Stomach (tissue), 9 donors: ENCODE results near the gene CCNJL. TPM values are rescaled to one million over a fixed set of nuclear protein-coding genes. Genes with fewer than 3 reads are reported as not detected.
A peak's percentile ranks its signal among the peaks of the same experiment; 100 is the strongest.

Experiments used
- DNase-seq, 2 donors: peaks; one replicate each; pipeline versions ENCODE4 v3.0.0 to v3.0.0-alpha.2; 2013 to 2019
- H3K27ac ChIP-seq, 5 donors: fragments of 200-600 bp in 4 of 5; sonication (generic) in 4 of 5; one replicate each; pipeline ENCODE4 v1.5.1; 2013 to 2019; ENCODE audit warnings: mild to moderate bottlenecking in 1 of 5, moderate library complexity in 1 of 5
- H3K27me3 ChIP-seq, 3 donors: fragments of 200-600 bp; sonication (generic); one replicate each; pipeline ENCODE4 v1.5.1; 2017 to 2019; ENCODE audit warnings: mixed run types in 1 of 3
- H3K36me3 ChIP-seq, 4 donors: fragments of 200-600 bp; sonication (generic); 1 replicate in 3 of 4; 2 replicates in 1 of 4; pipeline ENCODE4 v1.5.1; 2016 to 2019
- H3K4me1 ChIP-seq, 4 donors: fragments of 200-600 bp; sonication (generic); one replicate each; pipeline ENCODE4 v1.5.1; 2016 to 2019
- H3K4me3 ChIP-seq, 4 donors: fragments of 200-600 bp; sonication (generic) in 3 of 4; one replicate each; pipeline ENCODE4 v1.5.1; 2016 to 2019; ENCODE audit warnings: mild to moderate bottlenecking in 1 of 4
- H3K9me3 ChIP-seq, 4 donors: fragments of 200-600 bp; sonication (generic); one replicate each; pipeline ENCODE4 v1.5.1; 2016 to 2019
- CTCF ChIP-seq, 7 experiments: fragments of 450-650 bp in 4 of 7; fragments of 200-600 bp in 3 of 7; sonication (generic) in 3 of 7; IDR thresholded peaks; one replicate each; pipeline ENCODE4 v1.5.1; 2016 to 2019; ENCODE audit warnings: antibody characterized with exemption in 7 of 7, control low read depth in 2 of 7, mild to moderate bottlenecking in 1 of 7
- EP300 ChIP-seq: sonication (generic); formaldehyde crosslinking; IDR thresholded peaks from one replicate; pipeline ENCODE4 v1.6.1; 2017; ENCODE audit warnings: antibody characterized with exemption
- POLR2A ChIP-seq, 4 donors: fragments of 450-650 bp; IDR thresholded peaks; one replicate each; pipeline ENCODE4 v1.6.1; 2016; ENCODE audit warnings: antibody characterized with exemption in 4 of 4, control low read depth in 2 of 4, mild to moderate bottlenecking in 1 of 4, moderate library complexity in 1 of 4
- POLR2AphosphoS5 ChIP-seq, 3 donors: sonication (generic); formaldehyde crosslinking; IDR thresholded peaks; one replicate each; pipeline ENCODE4 v1.6.1; 2016; ENCODE audit warnings: antibody characterized with exemption in 3 of 3
- WGBS, 5 donors: extraction: QIAGEN DNeasy Blood & Tissue Kit in 3 of 5; methylation state at CpG; one replicate each; pipeline versions ENCODE4 v1.1.5 to v1.1.7; 2013 to 2018; 5-methylcytosine and 5-hydroxymethylcytosine counted together
- intact Hi-C: fragments of 100-400 bp; cut with DNase I; formaldehyde crosslinking; loops from one replicate; pipeline ENCODE4 v1.15.1; 2023; ENCODE audit warnings: low total_unique reads
- polyA plus RNA-seq, 3 donors: library from polyadenylated mRNA; stranded (reverse); fragments of 200-250 nt; gene quantifications; one replicate each; pipeline ENCODE4 v1.2.3, GENCODE V29; 2013
- total RNA-seq, 5 donors: library from RNA; depleted of rRNA; stranded (reverse); fragments of >200 nt; gene quantifications; one replicate each; pipeline versions ENCODE4 v1.1.0 to v1.2.3, GENCODE V29; 2014 to 2016
- donor health status: healthy with polysubstance abuse.
- donor health status: Bipolar disorder and iron deficiency.
- donor health status: healthy.

CCNJL gene
- total and polyA plus RNA-seq, 8 donors, result 1.4 to 104 (median 3.5) TPM

- Histone ChIP-seq H3K4me3 (no peak overlapping the region), H3K27me3 (peaks cover 0 to 5% (median 0%) of the 10 kb centered on the region in 3 donors), H3K36me3 (peaks cover 0 to 5% (median 0%) of the 10 kb centered on the region in 4 donors), H3K27ac (no peak overlapping the region), H3K9me3 (no peaks in the 10 kb centered on the region), H3K4me1 (peaks cover 0 to 5% (median 2%) of the 10 kb centered on the region in 4 donors)
- TF ChIP-seq CTCF (IDR thresholded peaks at IDR 0.05) (no peak), EP300 (no peak), POLR2A (IDR thresholded peaks at IDR 0.05) (no peak), POLR2AphosphoS5 (IDR thresholded peaks at IDR 0.05) (no peak)
- no peak for DNase-seq
- 90 to 95% (median 92%) methylated on average over 9 to 10 of the region's 10 CpGs for WGBS, 5 donors
- intact Hi-C loops, result no loop called here
Measured at GRCh38 chr5:160305319-160305718, 7.0 kb downstream of the CCNJL start.

GRCh38 chr5:160303690-160304089, 8.7 kb downstream of the CCNJL start:
- peaks cover 0 to 5% (median 2%) of the 10 kb centered on the region in 4 donors for H3K4me1 ChIP-seq
- H3K4me3 ChIP-seq, result no peak overlapping the region
- H3K27ac ChIP-seq, result no peak overlapping the region
- TF ChIP-seq CTCF (IDR thresholded peaks at IDR 0.05), result no peak
- TF ChIP-seq POLR2A (IDR thresholded peaks at IDR 0.05), result no peak
- no peak for TF ChIP-seq POLR2AphosphoS5 (IDR thresholded peaks at IDR 0.05)
- TF ChIP-seq EP300, result no peak
- peaks cover 0 to 5% (median 0%) of the 10 kb centered on the region in 4 donors for H3K36me3 ChIP-seq
- no peak for DNase-seq
- intact Hi-C loops, result no loop called here
- no peaks in the 10 kb centered on the region for H3K27me3 ChIP-seq
- WGBS, 5 donors, result 47 to 66% (median 54%) methylated on average over 3 of the region's 3 CpGs
- H3K9me3 ChIP-seq, result no peaks in the 10 kb centered on the region

- intact Hi-C loops, result no loop called here
- no peaks in the 10 kb centered on the region for H3K36me3 ChIP-seq
- peak overlapping the region in 1 of 5 donors; percentile 6 for H3K27ac ChIP-seq
- DNase-seq, result peak in 1 of 2 donors; percentile 20
- no peak for TF ChIP-seq CTCF (IDR thresholded peaks at IDR 0.05)
- no peak for TF ChIP-seq POLR2A (IDR thresholded peaks at IDR 0.05)
- no peak for TF ChIP-seq POLR2AphosphoS5 (IDR thresholded peaks at IDR 0.05)
- no peak for TF ChIP-seq EP300
- no peaks in the 10 kb centered on the region for H3K27me3 ChIP-seq
- 91 to 96% (median 95%) methylated on average over 10 of the region's 10 CpGs for WGBS, 5 donors
- H3K4me1 ChIP-seq, result no peaks in the 10 kb centered on the region
- H3K9me3 ChIP-seq, result no peaks in the 10 kb centered on the region
- H3K4me3 ChIP-seq, result no peak overlapping the region
Measured at GRCh38 chr5:160298189-160298588, 14.2 kb downstream of the CCNJL start.

- TF ChIP-seq CTCF (IDR thresholded peaks at IDR 0.05), result no peak
- no peak for TF ChIP-seq EP300
- no peak for TF ChIP-seq POLR2A (IDR thresholded peaks at IDR 0.05)
- Histone ChIP-seq H3K9me3 (no peaks in the 10 kb centered on the region), H3K4me1 (no peaks in the 10 kb centered on the region), H3K36me3 (no peaks in the 10 kb centered on the region), H3K27ac (no peak overlapping the region), H3K4me3 (no peak overlapping the region), H3K27me3 (no peaks in the 10 kb centered on the region)
- WGBS, 5 donors, result 67 to 82% (median 70%) methylated on average over 5 of the region's 5 CpGs
- intact Hi-C loops, result no loop called here
- DNase-seq, result no peak
Measured at GRCh38 chr5:160297776-160298175, 14.6 kb downstream of the CCNJL start.
